Measurements from ENCODE around the gene DNAH6.

DNA sequence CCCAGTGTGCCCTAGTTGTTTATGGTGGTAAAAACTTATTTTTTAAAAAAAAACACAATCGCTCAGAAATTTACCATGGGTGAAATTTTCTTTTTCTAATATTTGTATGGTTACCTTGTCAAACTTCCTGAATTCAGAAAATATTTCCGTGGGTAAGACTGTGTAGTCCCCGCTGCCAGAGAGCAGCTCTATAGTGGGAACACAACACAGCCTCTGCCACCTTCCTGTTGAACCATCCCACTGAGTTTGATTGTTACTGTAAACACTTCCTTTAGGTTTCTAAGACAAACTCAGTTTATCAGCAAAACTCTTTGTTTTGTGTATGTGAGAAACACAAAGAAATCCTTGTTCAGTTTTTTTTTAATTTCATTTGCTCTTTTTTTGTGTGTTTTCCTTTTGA, 17.9 kb downstream of the DNAH6 start:
- TF ChIP-seq, protein P1, sequence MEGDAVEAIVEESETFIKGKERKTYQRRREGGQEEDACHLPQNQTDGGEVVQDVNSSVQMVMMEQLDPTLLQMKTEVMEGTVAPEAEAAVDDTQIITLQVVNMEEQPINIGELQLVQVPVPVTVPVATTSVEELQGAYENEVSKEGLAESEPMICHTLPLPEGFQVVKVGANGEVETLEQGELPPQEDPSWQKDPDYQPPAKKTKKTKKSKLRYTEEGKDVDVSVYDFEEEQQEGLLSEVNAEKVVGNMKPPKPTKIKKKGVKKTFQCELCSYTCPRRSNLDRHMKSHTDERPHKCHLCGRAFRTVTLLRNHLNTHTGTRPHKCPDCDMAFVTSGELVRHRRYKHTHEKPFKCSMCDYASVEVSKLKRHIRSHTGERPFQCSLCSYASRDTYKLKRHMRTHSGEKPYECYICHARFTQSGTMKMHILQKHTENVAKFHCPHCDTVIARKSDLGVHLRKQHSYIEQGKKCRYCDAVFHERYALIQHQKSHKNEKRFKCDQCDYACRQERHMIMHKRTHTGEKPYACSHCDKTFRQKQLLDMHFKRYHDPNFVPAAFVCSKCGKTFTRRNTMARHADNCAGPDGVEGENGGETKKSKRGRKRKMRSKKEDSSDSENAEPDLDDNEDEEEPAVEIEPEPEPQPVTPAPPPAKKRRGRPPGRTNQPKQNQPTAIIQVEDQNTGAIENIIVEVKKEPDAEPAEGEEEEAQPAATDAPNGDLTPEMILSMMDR (conservative IDR thresholded peaks at IDR 0.05 in 1 of 2, IDR thresholded peaks at IDR 0.05 in 1 of 2; ENCODE audit: extremely low read depth in 1 of 2, insufficient read depth in 1 of 2, low read depth in 1 of 2, low read length in 2 of 2): no peak
- no peak for TF ChIP-seq EZH2 (IDR thresholded peaks at IDR 0.05; ENCODE audit: borderline replicate concordance, low read length)

Measured in mammary epithelial cell (primary cell).